Activated naive CD4-positive, alpha-beta T cell treated with Interleukin-2 at 50 U/mL for 16 hours (primary cell): ENCODE results near the gene IFNL3.
A peak's percentile ranks its signal among the peaks of the same experiment; 100 is the strongest.
"Not testable (repeated sequence)": the region's sequence is repeated elsewhere in the genome, so short reads cannot be mapped to it uniquely, and the experiment has no call there.

ENCODE experiments used
- DNase-seq: peaks from one replicate; pipeline ENCODE4 v3.0.0-alpha.2; 2020

IFNL3 gene

GRCh38 chr19:39252458-39252857, 7.7 kb upstream of the IFNL3 start:
- DNase-seq = no peak

GRCh38 chr19:39251846-39252245, 7.0 kb upstream of the IFNL3 start:
- DNase-seq = no peak

- no peak for DNase-seq
Observed at GRCh38 chr19:39251081-39251480, 6.3 kb upstream of the IFNL3 start.

- DNase-seq = no peak
Observed at GRCh38 chr19:39248806-39249205, 4.0 kb upstream of the IFNL3 start, which contains the start of gene IFNL4. IFNL4 (minus strand) TSS chr19:39248856.

- DNase-seq = no peak
Observed at GRCh38 chr19:39247701-39248664, 3.2 kb upstream of the IFNL3 start.

- DNase-seq = peak; percentile 32
Observed at GRCh38 chr19:39246951-39247669, 2.3 kb upstream of the IFNL3 start.

GRCh38 chr19:39245166-39245565, 360 bp upstream of the IFNL3 start:
- DNase-seq = not testable (repeated sequence)

- DNase-seq = not testable (repeated sequence)
Observed at GRCh38 chr19:39243741-39244140, 1.1 kb downstream of the IFNL3 start.

- DNase-seq = no peak
Observed at GRCh38 chr19:39240421-39240820, 4.4 kb downstream of the IFNL3 start.

GRCh38 chr19:39238944-39239343, 5.9 kb downstream of the IFNL3 start:
- DNase-seq = no peak

- no peak for DNase-seq
Observed at GRCh38 chr19:39238209-39238608, 6.6 kb downstream of the IFNL3 start.

GRCh38 chr19:39237200-39238184, 7.3 kb downstream of the IFNL3 start:
- DNase-seq = peak; percentile 41

- peak; percentile 16 for DNase-seq
Observed at GRCh38 chr19:39236527-39236926, 8.3 kb downstream of the IFNL3 start.

- no peak for DNase-seq
Observed at GRCh38 chr19:39232708-39233107, 12.1 kb downstream of the IFNL3 start.

GRCh38 chr19:39230096-39230764, 14.6 kb downstream of the IFNL3 start:
- DNase-seq = no peak

GRCh38 chr19:39224910-39225309, 19.9 kb downstream of the IFNL3 start:
- no peak for DNase-seq

GRCh38 chr19:39223703-39224279, 21.0 kb downstream of the IFNL3 start:
- DNase-seq = peak; percentile 13

GRCh38 chr19:39219108-39219507, 25.7 kb downstream of the IFNL3 start:
- DNase-seq = not testable (repeated sequence)

GRCh38 chr19:39218230-39219007, 26.4 kb downstream of the IFNL3 start:
- DNase-seq = no peak

GRCh38 chr19:39217094-39217493, 27.7 kb downstream of the IFNL3 start:
- no peak for DNase-seq

- not testable (repeated sequence) for DNase-seq
Observed at GRCh38 chr19:39215323-39215722, 29.5 kb downstream of the IFNL3 start.
